HFF-Myc (cell line): Measurements from ENCODE around the gene YTHDF1.

Experiments
- DNase-seq: peaks from one replicate; pipeline ENCODE4 v3.0.0-alpha.2; 2011; ENCODE audit warnings: low read depth; ENCODE audit errors: extremely low read depth
- H3K4me3 ChIP-seq: replicated peaks from 2 replicates; pipeline ENCODE4 v1.5.1; 2011; ENCODE audit warnings: low read depth, mild to moderate bottlenecking, control low read depth, low read length
- TF ChIP-seq, protein P1 (sequence below): IDR thresholded peaks from 2 replicates; pipeline ENCODE4 v1.5.1; 2012; ENCODE audit warnings: mild to moderate bottlenecking, low read depth, low read length, control low read depth; ENCODE audit errors: missing control alignments

Gene YTHDF1

DNA sequence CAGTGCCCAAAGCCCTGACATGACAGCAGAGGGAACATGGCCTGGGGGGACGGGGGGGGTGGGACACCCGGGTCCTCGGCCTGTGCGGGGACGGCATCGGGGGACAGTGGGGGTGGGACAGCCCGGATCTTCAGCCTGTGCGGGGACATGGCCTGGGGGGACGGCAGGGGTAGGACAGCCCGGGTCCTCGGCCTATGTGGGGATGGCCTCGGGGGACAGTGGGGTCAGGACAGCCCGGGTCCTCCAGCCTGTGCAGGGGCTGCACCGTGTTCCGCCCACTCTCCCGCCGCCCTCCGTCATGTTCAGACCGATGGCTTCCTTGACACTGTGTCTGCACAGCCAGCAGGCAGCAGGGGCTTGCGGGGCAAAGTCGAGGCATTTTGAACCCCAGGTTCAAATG is 26.8 kb upstream of the YTHDF1 start:
- TF ChIP-seq, protein P1, sequence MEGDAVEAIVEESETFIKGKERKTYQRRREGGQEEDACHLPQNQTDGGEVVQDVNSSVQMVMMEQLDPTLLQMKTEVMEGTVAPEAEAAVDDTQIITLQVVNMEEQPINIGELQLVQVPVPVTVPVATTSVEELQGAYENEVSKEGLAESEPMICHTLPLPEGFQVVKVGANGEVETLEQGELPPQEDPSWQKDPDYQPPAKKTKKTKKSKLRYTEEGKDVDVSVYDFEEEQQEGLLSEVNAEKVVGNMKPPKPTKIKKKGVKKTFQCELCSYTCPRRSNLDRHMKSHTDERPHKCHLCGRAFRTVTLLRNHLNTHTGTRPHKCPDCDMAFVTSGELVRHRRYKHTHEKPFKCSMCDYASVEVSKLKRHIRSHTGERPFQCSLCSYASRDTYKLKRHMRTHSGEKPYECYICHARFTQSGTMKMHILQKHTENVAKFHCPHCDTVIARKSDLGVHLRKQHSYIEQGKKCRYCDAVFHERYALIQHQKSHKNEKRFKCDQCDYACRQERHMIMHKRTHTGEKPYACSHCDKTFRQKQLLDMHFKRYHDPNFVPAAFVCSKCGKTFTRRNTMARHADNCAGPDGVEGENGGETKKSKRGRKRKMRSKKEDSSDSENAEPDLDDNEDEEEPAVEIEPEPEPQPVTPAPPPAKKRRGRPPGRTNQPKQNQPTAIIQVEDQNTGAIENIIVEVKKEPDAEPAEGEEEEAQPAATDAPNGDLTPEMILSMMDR, result no peak

DNA sequence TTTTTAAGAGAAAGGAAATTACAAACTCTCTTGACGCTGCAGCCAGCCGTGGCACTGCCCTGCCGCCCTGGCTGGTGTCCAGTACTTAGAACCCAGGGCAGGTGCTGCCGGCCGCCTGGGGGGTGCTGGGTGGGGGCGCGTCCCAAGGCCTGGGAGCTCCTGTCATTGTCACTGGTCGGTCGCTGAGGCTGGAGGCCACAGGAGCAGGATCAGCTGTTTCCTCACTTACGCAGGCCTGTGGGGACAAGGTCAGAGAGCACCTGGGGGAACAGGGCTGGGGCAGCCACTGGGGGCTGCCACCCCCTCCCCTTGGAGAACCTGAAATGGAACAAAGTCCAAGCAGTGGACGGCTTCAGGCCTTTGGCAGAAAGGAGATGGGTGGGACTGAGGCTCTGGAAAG is 25.3 kb upstream of the YTHDF1 start:
- H3K4me3 ChIP-seq, result no peak overlapping the region
- DNase-seq, result no peak
- TF ChIP-seq, protein P1, result no peak

More for the DNA sequence above, 26.8 kb upstream of the YTHDF1 start:
- H3K4me3 ChIP-seq, result no peak overlapping the region
- no peak for DNase-seq

DNA sequence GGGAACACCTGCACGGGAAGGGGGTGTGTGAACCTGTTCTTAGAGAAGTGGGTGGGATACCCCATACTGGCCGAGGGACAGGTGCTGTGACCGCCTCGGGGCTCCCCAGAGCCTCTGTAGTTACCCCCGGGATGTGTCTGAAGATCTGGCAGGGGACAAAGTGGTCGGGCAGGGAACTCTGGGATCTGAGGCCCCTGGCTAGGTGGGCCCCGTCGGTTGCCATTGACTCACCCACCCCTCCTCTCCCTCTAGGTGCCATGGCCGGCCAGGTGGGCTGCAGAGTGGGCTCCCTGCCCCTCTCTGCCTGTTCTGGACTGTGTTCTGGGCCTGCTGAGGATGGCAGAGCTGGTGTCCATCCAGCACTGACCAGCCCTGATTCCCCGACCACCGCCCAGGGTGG is 24.1 kb upstream of the YTHDF1 start:
- TF ChIP-seq, protein P1, result no peak
- no peak overlapping the region for H3K4me3 ChIP-seq
- DNase-seq, result no peak

DNA sequence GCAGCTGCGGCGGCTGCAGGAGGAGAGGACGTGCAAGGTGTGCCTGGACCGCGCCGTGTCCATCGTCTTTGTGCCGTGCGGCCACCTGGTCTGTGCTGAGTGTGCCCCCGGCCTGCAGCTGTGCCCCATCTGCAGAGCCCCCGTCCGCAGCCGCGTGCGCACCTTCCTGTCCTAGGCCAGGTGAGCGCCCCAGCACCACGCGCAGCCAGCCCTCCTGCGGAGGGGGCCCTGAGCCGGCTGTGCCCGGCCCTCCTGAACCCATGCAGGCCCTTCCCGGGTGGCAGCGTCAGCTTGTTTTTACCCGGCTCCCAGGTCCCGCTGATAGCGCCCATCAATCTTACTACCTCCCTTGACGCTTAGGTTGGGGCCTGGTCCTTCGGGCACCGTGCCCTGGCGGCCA is 23.5 kb upstream of the YTHDF1 start:
- H3K4me3 ChIP-seq, result no peak overlapping the region
- no peak for DNase-seq
- TF ChIP-seq, protein P1, result no peak

DNA sequence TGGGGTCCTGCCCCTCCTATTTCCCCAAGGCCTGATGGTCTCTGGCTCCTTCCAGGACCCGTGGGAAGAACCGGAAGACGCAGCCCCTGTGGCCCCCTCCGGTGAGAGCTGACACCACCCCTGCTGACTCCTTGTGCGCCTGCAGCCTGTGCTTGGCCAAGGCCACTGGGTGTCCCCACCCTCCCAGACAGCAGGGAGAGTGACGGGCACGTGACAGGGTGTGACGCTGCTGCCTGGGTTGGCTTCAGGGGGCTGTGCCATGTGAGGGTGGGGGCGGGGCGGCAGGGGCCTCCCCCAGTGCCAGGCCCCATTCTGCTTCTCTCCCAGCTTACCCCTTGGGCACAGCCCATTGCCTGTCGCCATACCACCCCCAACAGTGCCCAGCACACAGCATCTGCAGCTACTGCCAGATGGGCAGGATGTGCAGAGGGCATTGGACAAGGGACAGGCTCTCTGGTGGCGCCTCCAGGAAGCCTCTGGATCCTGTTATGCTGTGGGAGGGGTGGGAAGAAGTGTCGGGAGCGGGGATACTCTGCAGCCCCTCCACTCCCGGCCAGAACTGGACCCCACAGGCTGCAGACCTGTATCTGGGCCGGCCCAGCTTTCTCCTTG is 22.7 kb upstream of the YTHDF1 start:
- H3K4me3 ChIP-seq, result no peak overlapping the region
- no peak for DNase-seq
- TF ChIP-seq, protein P1, result no peak

DNA sequence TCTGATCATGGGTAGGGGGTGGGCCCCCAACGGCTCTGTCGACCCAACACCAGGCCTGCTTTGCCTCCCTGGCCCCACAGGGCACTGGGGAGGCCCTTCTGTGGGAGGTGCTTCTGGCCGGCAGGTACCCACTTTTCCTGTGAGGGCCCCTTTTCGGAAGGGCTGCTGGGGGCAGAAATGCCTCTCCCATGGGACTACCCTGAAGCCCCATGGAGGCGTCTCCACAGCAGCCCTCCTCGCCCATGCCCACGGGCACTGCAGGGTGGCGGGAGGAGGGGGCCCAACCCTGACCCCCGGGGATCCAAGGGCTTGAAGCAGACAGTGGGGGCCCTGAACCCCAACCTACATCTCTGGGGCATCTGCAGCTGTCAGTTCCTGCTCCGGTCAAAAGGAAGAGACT is 22.1 kb upstream of the YTHDF1 start:
- no peak overlapping the region for H3K4me3 ChIP-seq

More for the DNA sequence above, 22.1 kb upstream of the YTHDF1 start:
- no peak for DNase-seq
- TF ChIP-seq, protein P1, result no peak
